T-cell (primary cell): ENCODE results near the gene ACSF3. TPM values are rescaled to one million over a fixed set of nuclear protein-coding genes. Genes with fewer than 3 reads are reported as not detected.

Experiments used
- ATAC-seq, 4 experiments: fragments of 200-7000 bp in 3 of 4; fragments of 150-1000 bp in 1 of 4; cut with Tn5 transposase; replicated peaks in 1 of 4; 1 replicate in 3 of 4; 2 replicates in 1 of 4; pipeline ENCODE4 v1.10.0; 2021; ENCODE audit warnings: moderate library complexity in 3 of 4, mild to moderate bottlenecking in 2 of 4, moderate number of reproducible peaks in 1 of 4
- CTCF ChIA-PET, 2 donors: fragments of 300-600 bp; sonication (Branson Sonifier 250); formaldehyde crosslinking; loops; one replicate each; lab custom pipeline; 2022; ENCODE audit warnings: antibody characterized with exemption in 2 of 2; lab: Charles Lee
- POLR2A ChIA-PET, 2 donors: fragments of 300-600 bp; sonication (Branson Sonifier 250); formaldehyde crosslinking; loops; one replicate each; lab custom pipeline; 2022; ENCODE audit warnings: antibody characterized with exemption in 2 of 2; lab: Charles Lee
- DNase-seq, 35 experiments: peaks; one replicate each; pipeline versions ENCODE4 v3.0.0 to v3.0.0-alpha.2; 2013 to 2023
- H3K27ac ChIP-seq: one replicate; pipeline ENCODE4 v1.5.1; 2013; ENCODE audit warnings: low read length
- H3K27me3 ChIP-seq, 2 experiments: replicated peaks in 1 of 2; 1 replicate in 1 of 2; 2 replicates in 1 of 2; pipeline versions ENCODE4 v1.6.1 to v1.7.0; 2013; ENCODE audit warnings: low read length in 1 of 2, mixed read lengths in 1 of 2; ENCODE audit not compliant: control insufficient read depth in 2 of 2, insufficient read depth in 2 of 2; ENCODE audit errors: extremely low read depth in 1 of 2
- H3K36me3 ChIP-seq, 2 donors: 1 replicate in 1 of 2; 2 replicates in 1 of 2; pipeline versions ENCODE4 v1.6.1 to v1.7.0; 2013; ENCODE audit warnings: low read length in 1 of 2; ENCODE audit not compliant: control insufficient read depth in 2 of 2, insufficient read depth in 1 of 2; ENCODE audit errors: extremely low read depth in 1 of 2
- H3K4me1 ChIP-seq, 2 experiments: 1 replicate in 1 of 2; 2 replicates in 1 of 2; pipeline versions ENCODE4 v1.6.1 to v1.7.0; 2013; ENCODE audit warnings: low read length in 2 of 2, mixed read lengths in 1 of 2; ENCODE audit not compliant: insufficient read depth in 2 of 2, control insufficient read depth in 1 of 2; ENCODE audit errors: extremely low read depth in 1 of 2
- H3K4me3 ChIP-seq, 2 donors: 1 replicate in 1 of 2; 2 replicates in 1 of 2; pipeline versions ENCODE4 v1.5.1 to v1.7.0; 2013; ENCODE audit warnings: mild to moderate bottlenecking in 2 of 2, low read length in 1 of 2, moderate library complexity in 1 of 2; ENCODE audit not compliant: control insufficient read depth in 1 of 2; ENCODE audit errors: extremely low read depth in 1 of 2
- H3K9me3 ChIP-seq: 2 replicates; pipeline ENCODE4 v1.7.0; 2013
- H3K27ac Mint-ChIP-seq, 2 donors: one replicate each; pipeline ENCODE4 v1.8.0; 2020 to 2021; ENCODE audit warnings: mild to moderate bottlenecking in 2 of 2, mixed read lengths in 2 of 2
- H3K27me3 Mint-ChIP-seq, 2 donors: one replicate each; pipeline ENCODE4 v1.8.0; 2021 to 2022; ENCODE audit warnings: mixed read lengths in 2 of 2
- H3K36me3 Mint-ChIP-seq: one replicate; pipeline ENCODE4 v1.8.0; 2021; ENCODE audit warnings: mixed read lengths
- H3K4me1 Mint-ChIP-seq, 3 donors: one replicate each; pipeline ENCODE4 v1.8.0; 2020 to 2022; ENCODE audit warnings: mixed read lengths in 3 of 3, mild to moderate bottlenecking in 1 of 3
- H3K4me3 Mint-ChIP-seq, 3 donors: one replicate each; pipeline ENCODE4 v1.8.0; 2020 to 2022; ENCODE audit warnings: mild to moderate bottlenecking in 3 of 3, mixed read lengths in 3 of 3, moderate library complexity in 3 of 3
- H3K9me3 Mint-ChIP-seq, 3 donors: one replicate each; pipeline ENCODE4 v1.8.0; 2020 to 2022; ENCODE audit warnings: mixed read lengths in 3 of 3
- WGBS: methylation state at CpG from one replicate; pipeline ENCODE4 v1.1.5; 2013; ENCODE audit warnings: missing lambda C conversion rate; ENCODE audit not compliant: insufficient coverage; 5-methylcytosine and 5-hydroxymethylcytosine counted together
- total RNA-seq, 35 experiments: library from RNA in 6 of 35; stranded (reverse) in 6 of 35; fragments of 120-200 nt in 1 of 35; gene quantifications; one replicate each; pipeline versions ENCODE4 v1.2.1 to v1.2.4 and lab custom pipeline; 2013 to 2026

ACSF3 gene
- total RNA-seq, 5 donors from 2014 or later (not counting 1 experiment from before 2014, with no cell fraction given), result 70.5 to 102 (median 79.9) TPM

- no peaks in the 10 kb centered on the region for H3K27me3 Mint-ChIP-seq
- peaks cover 3 to 34% of the 10 kb centered on the region in 2 donors for H3K36me3 ChIP-seq
- ATAC-seq (peak; percentile 88 to 96 (median 94)), DNase-seq (peak; percentile 55 to 90 (median 81))
- peak overlapping the region in 2 of 3 donors; percentile 39 to 69 for H3K4me3 Mint-ChIP-seq
- peak overlapping the region; percentile 12 to 56 for H3K4me3 ChIP-seq
- peak overlapping the region; percentile 71 for H3K27ac ChIP-seq
- peaks cover 20 to 46% of the 10 kb centered on the region in 2 experiments for H3K4me1 ChIP-seq
- H3K9me3 ChIP-seq, result no peaks in the 10 kb centered on the region
- H3K27ac Mint-ChIP-seq, result peak overlapping the region; percentile 91 to 92
- POLR2A ChIA-PET, result no interaction called here
- CTCF ChIA-PET, result interaction anchor here in 1 of 2 donors (0.6 kb wide), 1 partner anchor 325 kb away, joined by 4 read pairs; no protein-coding TSS in a partner anchor
- peaks cover 45% of the 10 kb centered on the region for H3K36me3 Mint-ChIP-seq
- WGBS, result 50% methylated on average over 8 of the region's 11 CpGs
- no peaks in the 10 kb centered on the region for H3K9me3 Mint-ChIP-seq
- H3K27me3 ChIP-seq, result no peaks in the 10 kb centered on the region
- peaks cover 35 to 53% (median 43%) of the 10 kb centered on the region in 3 donors for H3K4me1 Mint-ChIP-seq
These were observed 28.7 kb downstream of the ACSF3 start for GRCh38 chr16:89122322-89122851.

- no peaks in the 10 kb centered on the region for H3K9me3 Mint-ChIP-seq
- Histone ChIP-seq H3K27ac (peak overlapping the region; percentile 71), H3K27me3 (no peaks in the 10 kb centered on the region), H3K4me3 (peak overlapping the region; percentile 12 to 56), H3K4me1 (peaks cover 19 to 40% of the 10 kb centered on the region in 2 experiments), H3K9me3 (no peaks in the 10 kb centered on the region), H3K36me3 (peaks cover 3 to 25% of the 10 kb centered on the region in 2 donors)
- 77% methylated on average over 24 of the region's 25 CpGs for WGBS
- peak overlapping the region; percentile 91 to 92 for H3K27ac Mint-ChIP-seq
- peak in 1 of 4 experiments; percentile 3 for ATAC-seq
- ChIA-PET POLR2A (no interaction called here), CTCF (no interaction called here)
- H3K4me1 Mint-ChIP-seq, result peaks cover 35 to 47% (median 39%) of the 10 kb centered on the region in 3 donors
- DNase-seq, result peak in 1 of 35 experiments; percentile 3
- peak overlapping the region in 2 of 3 donors; percentile 39 to 69 for H3K4me3 Mint-ChIP-seq
- H3K36me3 Mint-ChIP-seq, result peaks cover 39% of the 10 kb centered on the region
- no peaks in the 10 kb centered on the region for H3K27me3 Mint-ChIP-seq
These were observed 29.6 kb downstream of the ACSF3 start for GRCh38 chr16:89123001-89123830.

- peak in 1 of 35 experiments; percentile 2 for DNase-seq
- no peak for ATAC-seq
- ChIA-PET POLR2A (no interaction called here), CTCF (no interaction called here)
- 93% methylated on average over 11 of the region's 12 CpGs for WGBS
- H3K4me3 ChIP-seq, result no peak overlapping the region
- no peak overlapping the region for H3K27ac ChIP-seq
- no peaks in the 10 kb centered on the region for H3K9me3 ChIP-seq
- no peaks in the 10 kb centered on the region for H3K27me3 ChIP-seq
- Mint-ChIP-seq H3K27ac (peak overlapping the region; percentile 27 to 64), H3K36me3 (peaks cover 36% of the 10 kb centered on the region), H3K4me1 (peaks cover 36 to 44% (median 36%) of the 10 kb centered on the region in 3 donors), H3K4me3 (peak overlapping the region in 1 of 3 donors; percentile 69), H3K27me3 (no peaks in the 10 kb centered on the region), H3K9me3 (no peaks in the 10 kb centered on the region)
- peaks cover 3 to 24% of the 10 kb centered on the region in 2 donors for H3K36me3 ChIP-seq
- peaks cover 19 to 40% of the 10 kb centered on the region in 2 experiments for H3K4me1 ChIP-seq
These were observed 30.1 kb downstream of the ACSF3 start for GRCh38 chr16:89123831-89124100.

GRCh38 chr16:89129378-89129777, 35.7 kb downstream of the ACSF3 start:
- peaks cover 44% of the 10 kb centered on the region for H3K36me3 Mint-ChIP-seq
- H3K4me3 Mint-ChIP-seq, result no peak overlapping the region
- WGBS, result no CpG with 5 or more reads among the region's 1 CpG
- H3K9me3 ChIP-seq, result no peaks in the 10 kb centered on the region
- peaks cover 9 to 24% (median 16%) of the 10 kb centered on the region in 3 donors for H3K4me1 Mint-ChIP-seq
- H3K9me3 Mint-ChIP-seq, result no peaks in the 10 kb centered on the region
- peaks cover 18 to 19% of the 10 kb centered on the region in 2 donors for H3K36me3 ChIP-seq
- no peak for DNase-seq
- CTCF ChIA-PET, result no interaction called here
- no peak overlapping the region for H3K4me3 ChIP-seq
- no peak overlapping the region for H3K27ac ChIP-seq
- no peak overlapping the region for H3K27ac Mint-ChIP-seq
- ATAC-seq, result no peak
- no peaks in the 10 kb centered on the region for H3K27me3 ChIP-seq
- no peaks in the 10 kb centered on the region for H3K4me1 ChIP-seq
- no peaks in the 10 kb centered on the region for H3K27me3 Mint-ChIP-seq
- POLR2A ChIA-PET, result no interaction called here

GRCh38 chr16:89130448-89130847, 36.8 kb downstream of the ACSF3 start:
- peaks cover 0 to 5% of the 10 kb centered on the region in 2 experiments for H3K4me1 ChIP-seq
- Mint-ChIP-seq H3K4me3 (no peak overlapping the region), H3K36me3 (peaks cover 41% of the 10 kb centered on the region), H3K27ac (no peak overlapping the region), H3K4me1 (peaks cover 11 to 20% (median 16%) of the 10 kb centered on the region in 3 donors), H3K9me3 (no peaks in the 10 kb centered on the region), H3K27me3 (no peaks in the 10 kb centered on the region)
- peaks cover 18 to 26% of the 10 kb centered on the region in 2 donors for H3K36me3 ChIP-seq
- no peaks in the 10 kb centered on the region for H3K27me3 ChIP-seq
- CTCF ChIA-PET, result no interaction called here
- H3K4me3 ChIP-seq, result no peak overlapping the region
- POLR2A ChIA-PET, result interaction anchor here in 1 of 2 donors (0.7 kb wide), 1 partner anchor 265 kb away, joined by 3 read pairs; no protein-coding TSS in a partner anchor
- no peak overlapping the region for H3K27ac ChIP-seq
- ATAC-seq (no peak), DNase-seq (no peak)
- H3K9me3 ChIP-seq, result no peaks in the 10 kb centered on the region
- 33% methylated on average over 1 of the region's 5 CpGs for WGBS

GRCh38 chr16:89131783-89132182, 38.1 kb downstream of the ACSF3 start:
- Histone ChIP-seq H3K4me1 (peaks cover 0 to 6% of the 10 kb centered on the region in 2 experiments), H3K4me3 (no peak overlapping the region), H3K27ac (no peak overlapping the region), H3K27me3 (no peaks in the 10 kb centered on the region), H3K9me3 (no peaks in the 10 kb centered on the region), H3K36me3 (peaks cover 18 to 33% of the 10 kb centered on the region in 2 donors)
- Mint-ChIP-seq H3K36me3 (peaks cover 38% of the 10 kb centered on the region), H3K9me3 (no peaks in the 10 kb centered on the region), H3K27ac (no peak overlapping the region), H3K4me1 (peaks cover 9 to 15% (median 10%) of the 10 kb centered on the region in 3 donors), H3K27me3 (no peaks in the 10 kb centered on the region), H3K4me3 (no peak overlapping the region)
- DNase-seq (no peak), ATAC-seq (no peak)
- ChIA-PET CTCF (no interaction called here), POLR2A (no interaction called here)
- WGBS, result 75% methylated on average over 17 of the region's 17 CpGs
